ENCODE results near the gene GPRC5C. TPM values are rescaled to one million over a fixed set of nuclear protein-coding genes. Genes with fewer than 3 reads are reported as not detected.

The GPRC5C gene
- total and polyA plus RNA-seq, 9 of the 15 experiments (the other 6 are each of a cell fraction or from before 2014, with no cell fraction given), result 0.28 to 9.0 (median 4.1) TPM

- no peak for TF ChIP-seq PBX2 (CRISPR knock-in tag; IDR thresholded peaks at IDR 0.05; ENCODE audit: low read depth)
- TF ChIP-seq PBX2 (tag; conservative IDR thresholded peaks at IDR 0.05; ENCODE audit: low read depth), result no peak
- peak; percentile 71 for TF ChIP-seq ZNF589 (CRISPR knock-in tag; IDR thresholded peaks at IDR 0.05; ENCODE audit: low read depth)
- TF ChIP-seq ZNF217 (CRISPR knock-in tag; IDR thresholded peaks at IDR 0.05), result no peak
- TF ChIP-seq CTCF (IDR thresholded peaks at IDR 0.05 in 2 of 3, conservative IDR thresholded peaks at IDR 0.05 in 1 of 3; ENCODE audit: insufficient read depth in 2 of 3, low read depth in 1 of 3, low read length in 3 of 3), result peak; percentile 91 to 94 (median 94)
- TF ChIP-seq ZNF551 (CRISPR knock-in tag; IDR thresholded peaks at IDR 0.05), result no peak
- no peak for TF ChIP-seq ZNF143 (CRISPR knock-in tag; IDR thresholded peaks at IDR 0.05)
- 0 out of 2 replicates have a peak, but pooled peaks have one; percentile 14 for TF ChIP-seq TEAD4 (IDR thresholded peaks at IDR 0.05; ENCODE audit: low read length)
- TF ChIP-seq TEAD4 (CRISPR knock-in tag; IDR thresholded peaks at IDR 0.05; ENCODE audit: borderline replicate concordance), result no peak
- TF ChIP-seq HSF4 (CRISPR knock-in tag; IDR thresholded peaks at IDR 0.05; ENCODE audit: borderline replicate concordance), result no peak
- TF ChIP-seq RBM34 (IDR thresholded peaks at IDR 0.05; ENCODE audit: borderline replicate concordance, insufficient read depth, low read length), result no peak
- no peak for TF ChIP-seq CREBBP (IDR thresholded peaks at IDR 0.05; ENCODE audit: low read depth, low read length)
- TF ChIP-seq RFX1 (IDR thresholded peaks at IDR 0.05), result no peak
- no peak for TF ChIP-seq HNRNPUL1 (IDR thresholded peaks at IDR 0.05; ENCODE audit: low read length)
- no peak for TF ChIP-seq ZNF586 (CRISPR knock-in tag; conservative IDR thresholded peaks at IDR 0.05)
- TF ChIP-seq MTA3 (IDR thresholded peaks at IDR 0.05; ENCODE audit: borderline replicate concordance), result 0 out of 2 replicates have a peak, but pooled peaks have one; percentile 57
- no peak for TF ChIP-seq FOXK1 (CRISPR knock-in tag; IDR thresholded peaks at IDR 0.05; ENCODE audit: borderline replicate concordance)
- TF ChIP-seq ZNF518B (CRISPR knock-in tag; IDR thresholded peaks at IDR 0.05), result no peak
- TF ChIP-seq U2AF1 (optimal IDR thresholded peaks at IDR 0.05; ENCODE audit: low read depth, low read length), result no peak
- peak; percentile 100 for TF ChIP-seq RAD21 (CRISPR knock-in tag; conservative IDR thresholded peaks at IDR 0.05 in 1 of 2, IDR thresholded peaks at IDR 0.05 in 1 of 2)
- no peak for TF ChIP-seq RB1 (IDR thresholded peaks at IDR 0.05; ENCODE audit: low read depth)
Observed at GRCh38 chr17:74457146-74457819, 25.4 kb downstream of the GPRC5C start (continued).
